Inflammatory macrophage treated with lipopolysaccharide for 4 hours (primary cell): Measurements from ENCODE around the gene DLL1.

Source experiments
- DNase-seq: peaks from one replicate; pipeline ENCODE4 v3.0.0-alpha.2; 2020

The DLL1 gene

DNA sequence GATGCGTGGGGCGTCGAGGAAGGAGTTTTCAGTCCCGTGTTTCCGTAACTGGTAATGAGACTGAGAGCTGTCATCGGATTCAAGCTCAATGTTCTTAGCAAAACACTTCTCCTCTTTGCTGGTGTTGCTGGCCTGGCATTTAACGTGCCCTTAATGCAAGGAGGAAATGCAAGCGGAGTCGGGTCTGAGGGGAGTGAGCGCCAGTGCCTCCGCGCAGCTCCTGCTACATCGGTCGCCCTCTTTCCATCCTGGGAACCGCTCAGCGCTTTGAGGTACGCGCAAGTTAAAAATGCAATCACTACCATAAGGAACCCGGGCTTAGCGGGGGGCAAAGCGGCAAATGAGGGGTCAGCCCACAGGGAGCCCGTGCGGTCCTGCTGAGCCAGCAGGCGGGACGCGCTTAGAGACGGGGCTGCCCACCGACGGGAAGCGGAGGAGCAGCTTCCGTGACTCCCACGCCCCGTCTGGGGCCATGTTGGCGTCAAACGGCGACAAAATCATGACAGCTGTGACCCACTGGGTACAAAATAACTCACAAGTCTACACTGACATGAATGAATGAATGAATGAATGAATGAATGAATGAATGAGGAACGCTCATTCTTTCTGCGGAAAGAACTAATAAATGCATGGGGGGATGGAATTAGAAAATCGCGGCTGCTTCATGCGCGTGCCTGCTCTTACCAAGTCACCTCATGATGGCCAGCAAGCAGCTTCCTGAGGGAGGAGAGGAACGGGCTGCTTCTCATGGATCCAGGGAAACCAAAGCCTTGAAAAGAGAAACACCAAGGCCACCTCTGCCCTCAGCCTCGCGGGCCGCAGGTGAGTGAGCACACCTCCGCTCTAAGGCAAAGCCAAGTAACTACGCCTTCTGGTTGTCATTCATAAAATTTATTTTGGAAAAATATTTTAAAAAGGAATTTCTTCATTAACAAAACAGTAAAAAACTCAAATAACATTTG lies 9.3 kb downstream of the DLL1 start:
- no peak for DNase-seq

DNA sequence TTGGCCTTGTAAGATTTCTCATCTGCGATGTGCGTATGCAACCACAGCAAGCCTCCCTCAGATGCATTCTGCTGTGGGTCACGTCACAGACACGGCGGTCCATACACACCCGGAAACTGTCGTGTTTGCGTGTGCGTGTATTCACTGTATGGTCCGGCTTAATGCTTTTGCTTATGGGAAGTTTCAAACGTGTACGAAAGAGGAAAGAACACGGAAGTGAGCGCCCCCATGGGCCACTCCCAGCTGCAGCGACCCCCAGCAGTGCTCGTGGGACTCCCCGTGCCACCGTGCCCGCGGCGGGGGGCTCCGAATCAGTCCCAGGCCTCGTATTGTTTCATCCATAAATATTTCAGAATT lies 10.2 kb downstream of the DLL1 start:
- DNase-seq = no peak

DNA sequence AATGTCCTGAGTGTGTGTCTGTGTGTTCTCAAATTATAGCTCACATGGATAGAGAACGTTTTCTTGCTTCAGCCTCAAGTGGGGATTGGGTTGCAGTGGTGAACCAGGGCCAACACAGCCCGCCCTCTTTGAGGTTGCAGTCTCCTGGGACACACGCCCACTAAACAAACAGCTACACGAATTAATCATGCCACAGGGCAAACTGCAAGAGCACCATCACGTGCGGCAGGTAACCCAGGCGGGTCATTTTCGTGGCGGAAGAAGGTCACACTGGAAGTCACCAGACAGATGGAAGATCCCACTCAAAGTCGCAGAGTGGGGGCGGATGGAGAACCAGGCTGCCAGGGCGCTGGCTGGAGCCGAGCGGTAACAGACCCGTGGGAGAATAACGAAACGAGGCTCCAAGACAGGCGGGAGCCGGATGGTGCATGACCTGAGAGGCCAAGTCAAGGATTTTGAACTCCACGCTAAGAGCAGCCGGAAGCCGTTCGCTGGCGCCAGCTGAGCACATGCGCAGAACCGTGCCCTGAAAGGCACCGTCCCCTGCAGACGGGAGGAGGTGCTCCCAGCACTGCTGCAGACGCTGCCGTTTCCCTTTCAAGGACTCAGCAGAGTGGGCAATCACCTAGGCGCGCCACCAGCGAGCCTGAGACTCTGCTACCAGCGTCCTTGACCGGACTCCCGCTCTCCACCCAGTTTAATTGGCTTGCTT lies 10.7 kb downstream of the DLL1 start:
- DNase-seq = no peak

DNA sequence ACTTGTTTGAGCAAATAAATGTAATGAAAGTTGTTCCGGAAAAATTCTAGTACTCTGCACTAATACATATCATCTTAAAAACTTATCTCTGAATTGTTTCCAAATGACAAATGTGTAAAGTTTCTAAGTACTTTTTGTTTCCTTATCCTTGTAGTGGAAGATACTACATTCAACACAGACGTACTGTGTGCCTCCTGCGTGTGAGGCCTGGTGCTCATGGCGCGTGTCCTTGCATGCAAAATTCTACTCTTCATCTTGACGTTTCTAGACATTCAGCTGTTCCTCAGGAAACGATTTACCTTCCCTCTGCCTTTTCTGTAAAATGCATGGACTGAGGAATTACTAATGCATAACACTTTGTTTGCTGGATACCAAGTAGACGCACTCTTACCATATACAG lies 11.5 kb downstream of the DLL1 start:
- DNase-seq = no peak

DNA sequence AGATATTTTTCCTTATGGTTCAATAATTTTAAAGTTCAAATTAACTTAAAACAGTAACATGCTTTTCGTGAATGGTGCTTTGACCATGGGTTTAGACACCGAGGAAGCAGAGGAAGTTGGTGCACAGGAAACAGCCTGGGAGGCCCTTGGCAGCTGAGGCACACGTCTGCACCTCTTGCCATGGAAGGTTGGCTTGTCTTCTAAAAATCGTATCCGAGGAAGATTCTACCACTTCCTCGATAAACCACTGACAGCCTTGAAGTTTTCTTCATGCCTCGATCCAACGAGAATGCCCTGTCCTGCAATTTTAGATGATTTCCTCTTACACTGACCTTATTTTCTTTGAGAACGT lies 12.2 kb downstream of the DLL1 start:
- no peak for DNase-seq

DNA sequence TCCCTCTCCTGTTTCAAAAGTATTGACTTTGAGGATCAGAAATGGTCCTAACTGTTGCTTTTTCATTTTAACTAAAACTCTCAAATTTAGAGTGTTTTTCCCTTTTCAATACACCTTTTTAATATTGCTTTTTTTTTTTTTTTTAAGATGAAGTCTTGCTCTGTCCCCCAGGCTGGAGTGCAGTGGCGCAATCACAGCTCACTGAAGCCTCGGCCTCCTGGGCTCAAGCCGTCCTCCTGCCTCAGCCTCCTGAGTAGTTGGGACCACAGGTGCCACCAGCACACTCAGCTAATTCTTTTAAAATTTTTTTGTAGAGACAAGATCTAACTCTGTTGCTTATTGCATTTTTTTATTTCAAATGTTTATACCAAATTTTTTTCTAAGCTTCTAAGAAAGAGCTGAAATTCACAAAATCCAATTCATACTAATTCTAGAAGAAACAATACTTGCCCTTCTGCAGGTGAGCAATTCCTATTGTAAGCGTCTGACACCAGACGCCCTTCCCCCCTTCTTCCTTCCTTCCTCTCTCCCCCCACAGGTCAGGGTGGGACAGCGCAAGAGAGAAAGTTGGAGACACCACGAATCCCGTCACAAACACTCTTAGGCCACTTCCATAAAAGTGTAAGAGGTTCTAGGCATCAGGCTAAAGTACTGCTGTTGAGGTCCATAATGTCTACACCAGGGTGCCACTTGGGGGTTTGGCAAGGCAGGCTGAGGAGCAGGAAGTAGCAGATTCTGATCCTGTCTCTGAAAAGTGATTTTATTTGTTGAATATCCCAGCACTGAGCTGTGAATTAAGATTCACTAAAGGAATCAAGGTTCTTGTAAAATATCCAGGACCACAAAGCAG lies 12.8 kb downstream of the DLL1 start:
- DNase-seq = no peak

DNA sequence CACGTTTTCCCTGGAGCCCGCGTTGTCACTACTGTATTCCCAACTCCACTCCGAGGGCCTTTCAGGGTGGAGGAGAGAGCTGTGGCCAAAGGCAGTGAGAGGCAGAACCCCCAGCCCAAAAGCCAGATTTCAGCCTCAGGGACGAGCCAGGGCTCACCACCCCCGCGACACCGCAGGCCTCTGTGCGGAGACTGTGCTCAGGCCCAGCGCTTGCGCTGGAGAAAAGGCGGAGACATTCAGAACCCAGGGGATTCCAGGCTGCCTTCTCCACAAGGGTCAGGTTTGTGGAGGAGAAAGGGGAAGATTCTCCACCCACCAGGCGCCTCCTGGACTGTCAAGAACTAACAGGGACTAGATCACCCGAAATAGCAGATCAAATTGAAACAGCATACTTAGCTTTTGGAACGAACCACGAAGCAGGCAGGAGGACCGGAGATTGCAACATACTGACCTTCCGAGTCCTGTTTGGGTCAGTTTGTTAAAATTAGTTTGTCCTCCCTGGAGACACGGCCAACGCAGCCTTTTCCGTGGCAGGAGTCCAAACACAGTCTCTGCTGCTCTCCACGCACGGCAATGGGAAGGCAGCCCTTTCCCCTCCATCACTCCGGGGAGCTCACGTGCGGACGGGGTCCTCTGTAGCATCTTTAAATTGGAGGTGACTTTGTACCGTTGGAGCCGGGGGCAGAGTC lies 14.4 kb downstream of the DLL1 start:
- DNase-seq = no peak

DNA sequence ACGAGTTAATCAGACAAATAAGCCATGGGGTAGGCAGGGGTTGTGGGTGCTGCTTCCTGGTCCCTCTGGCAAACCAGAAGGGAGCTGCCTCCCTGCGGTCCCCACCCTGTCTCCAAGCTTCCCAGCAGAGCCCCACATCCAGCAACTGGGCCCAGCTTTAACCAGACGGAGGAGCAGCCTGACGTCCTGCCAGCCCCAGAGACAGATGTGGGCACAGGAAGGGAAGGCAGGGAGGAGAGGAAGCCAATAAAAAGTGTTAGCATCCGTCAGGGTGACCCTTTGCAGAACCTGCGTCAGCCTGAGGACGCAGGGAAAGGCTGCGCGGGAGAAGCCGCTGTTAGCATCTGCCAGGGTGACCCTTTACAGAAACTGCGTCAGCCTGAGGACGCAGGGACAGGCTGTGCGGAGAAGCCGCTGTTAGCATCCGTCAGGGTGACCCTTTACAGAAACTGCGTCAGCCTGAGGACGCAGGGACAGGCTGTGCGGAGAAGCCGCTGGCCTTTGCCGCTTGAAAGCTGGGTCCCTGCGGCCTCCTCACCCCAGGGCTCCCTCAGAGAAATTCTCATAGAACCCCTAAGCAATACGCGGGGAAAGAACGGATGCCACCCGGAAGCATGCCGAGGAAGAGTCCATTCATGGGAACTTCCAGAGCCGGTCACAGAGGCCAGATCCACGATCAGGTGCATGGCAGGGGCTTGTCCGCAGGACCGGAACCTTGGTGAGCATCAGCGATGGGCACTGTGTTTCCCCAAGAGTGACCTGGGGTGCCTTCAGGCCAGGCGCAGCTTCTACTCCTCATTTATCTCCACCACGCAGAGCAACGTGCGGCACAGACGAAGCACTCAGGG lies 15.9 kb downstream of the DLL1 start:
- DNase-seq = no peak

DNA sequence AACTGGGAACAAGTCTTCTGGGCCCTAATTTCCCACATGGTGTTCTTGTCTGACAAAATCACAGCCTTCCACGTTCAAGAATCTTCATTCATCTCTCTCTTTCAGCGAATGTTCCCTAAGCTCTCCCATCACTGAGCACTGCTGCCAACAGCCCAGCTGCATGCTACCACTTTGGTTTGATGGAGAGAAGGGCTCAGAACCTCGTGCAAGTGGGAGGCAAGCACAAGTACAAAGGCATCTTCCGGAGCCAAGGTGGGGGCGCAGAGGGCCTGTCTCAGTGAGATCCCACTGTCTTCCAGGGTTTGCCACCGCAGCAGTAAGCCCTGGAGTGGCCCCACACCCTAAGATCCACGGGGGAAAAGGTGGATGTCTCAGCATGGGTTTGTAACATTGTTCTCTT lies 17.2 kb downstream of the DLL1 start:
- DNase-seq = no peak

DNA sequence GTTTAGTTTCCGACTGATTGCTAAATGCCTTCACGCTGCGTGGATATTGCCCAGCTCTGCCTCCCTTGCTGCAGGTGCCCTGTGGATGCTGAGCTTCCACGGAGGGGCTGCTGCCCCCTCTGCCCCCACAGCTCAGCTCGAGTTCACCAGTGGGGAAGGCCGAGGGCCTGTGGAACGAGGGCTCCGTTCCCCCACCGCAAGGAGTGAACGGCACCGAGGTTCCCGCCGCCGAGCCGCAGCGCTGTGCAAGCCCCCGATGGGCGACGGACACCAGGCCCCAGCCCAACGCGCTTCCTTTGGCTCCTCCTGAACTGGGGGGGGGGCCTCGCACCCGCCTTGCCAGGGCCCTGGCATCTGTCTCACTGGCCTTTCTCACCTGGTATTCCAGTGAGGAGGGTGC lies 17.7 kb downstream of the DLL1 start:
- DNase-seq = no peak

DNA sequence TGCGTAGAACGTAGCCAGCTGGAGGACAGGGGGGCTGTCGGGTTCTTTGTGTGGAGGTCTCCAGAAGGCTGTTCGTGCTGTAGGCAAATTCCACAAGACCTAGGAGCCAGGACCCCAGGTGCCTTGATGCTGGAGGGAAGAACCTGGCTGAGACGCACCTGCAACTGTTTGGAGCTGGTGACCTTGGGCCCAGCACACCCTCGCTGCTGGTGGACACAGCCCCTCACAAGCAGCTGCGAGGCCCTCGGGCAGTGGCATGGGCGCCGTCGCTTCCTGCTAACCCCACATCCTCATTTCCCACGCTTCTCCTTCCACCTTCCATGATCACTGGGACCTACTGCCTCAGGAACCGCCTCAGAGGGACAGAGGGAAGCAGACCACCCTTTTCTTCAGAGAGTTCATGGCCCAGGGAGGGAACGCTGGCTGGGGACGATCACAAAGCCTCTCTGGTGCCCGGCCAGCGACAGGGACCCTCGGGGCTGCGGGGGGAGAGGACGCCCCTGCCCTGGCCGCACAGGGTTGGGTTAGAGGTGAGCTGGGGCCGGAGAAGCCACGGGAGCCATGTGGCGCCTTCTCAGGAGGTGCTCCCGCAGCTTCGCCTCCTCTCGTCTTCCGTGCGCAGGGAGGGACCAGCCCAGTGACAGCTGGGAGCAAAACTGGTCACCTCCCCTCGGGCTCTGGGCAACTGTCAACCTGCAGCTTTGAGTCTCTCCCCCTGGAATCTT lies 18.4 kb downstream of the DLL1 start:
- no peak for DNase-seq

DNA sequence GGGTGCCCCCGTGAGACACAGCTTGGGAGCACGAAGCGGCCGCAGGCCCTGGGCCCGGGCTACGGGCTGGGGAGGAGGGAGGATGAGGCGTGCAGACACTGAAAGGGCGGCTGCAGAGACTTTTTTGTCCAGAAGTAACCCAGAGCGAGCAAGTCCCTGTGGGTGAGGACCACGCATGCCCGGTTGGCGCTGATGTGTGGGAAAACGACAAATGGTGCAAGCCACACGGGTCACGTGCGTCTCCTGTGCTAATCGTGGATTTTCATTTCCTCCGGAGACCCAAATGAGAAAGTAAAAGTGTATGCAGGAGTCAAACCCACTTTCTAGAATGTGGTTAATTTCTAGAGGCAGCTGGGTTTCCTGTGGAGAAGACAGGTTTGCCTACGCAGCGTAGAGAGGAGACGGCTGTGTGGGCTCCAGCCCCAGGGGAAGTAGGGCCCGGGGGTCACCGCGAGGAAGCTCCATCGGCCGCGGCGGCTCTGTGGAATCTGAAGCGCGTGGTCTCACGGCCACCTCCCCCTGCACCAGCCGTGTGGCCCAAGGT lies 19.0 kb downstream of the DLL1 start:
- DNase-seq = peak; percentile 97

DNA sequence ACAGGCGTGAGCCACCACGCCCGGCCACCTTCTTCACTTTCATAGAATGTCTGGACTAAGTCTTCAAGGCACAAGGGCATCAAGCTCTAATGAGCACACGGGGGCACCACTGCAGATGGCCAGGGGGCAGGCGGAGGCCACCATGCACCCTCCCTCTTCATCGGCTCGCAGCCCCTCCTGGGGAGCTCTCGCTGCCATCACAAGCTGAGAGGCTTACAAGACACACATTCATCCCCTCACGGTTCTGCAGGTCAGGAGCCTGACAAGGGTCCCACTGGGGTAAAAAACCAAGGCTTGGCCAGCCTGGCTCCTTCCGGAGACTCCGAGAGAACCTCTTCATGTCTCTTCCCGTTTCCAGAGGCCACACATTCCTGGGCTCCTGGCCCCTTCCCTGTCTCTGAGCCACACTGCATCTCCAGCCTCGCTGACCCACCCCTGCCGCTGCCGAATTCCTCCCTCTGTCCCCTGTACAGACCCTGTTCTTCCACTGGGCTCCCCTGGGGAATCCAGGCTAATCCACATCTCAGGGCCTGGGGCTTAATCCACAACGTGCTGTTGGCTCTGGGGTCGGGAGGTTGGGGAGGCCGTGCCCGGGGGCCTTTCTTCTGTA lies 19.8 kb downstream of the DLL1 start:
- no peak for DNase-seq

DNA sequence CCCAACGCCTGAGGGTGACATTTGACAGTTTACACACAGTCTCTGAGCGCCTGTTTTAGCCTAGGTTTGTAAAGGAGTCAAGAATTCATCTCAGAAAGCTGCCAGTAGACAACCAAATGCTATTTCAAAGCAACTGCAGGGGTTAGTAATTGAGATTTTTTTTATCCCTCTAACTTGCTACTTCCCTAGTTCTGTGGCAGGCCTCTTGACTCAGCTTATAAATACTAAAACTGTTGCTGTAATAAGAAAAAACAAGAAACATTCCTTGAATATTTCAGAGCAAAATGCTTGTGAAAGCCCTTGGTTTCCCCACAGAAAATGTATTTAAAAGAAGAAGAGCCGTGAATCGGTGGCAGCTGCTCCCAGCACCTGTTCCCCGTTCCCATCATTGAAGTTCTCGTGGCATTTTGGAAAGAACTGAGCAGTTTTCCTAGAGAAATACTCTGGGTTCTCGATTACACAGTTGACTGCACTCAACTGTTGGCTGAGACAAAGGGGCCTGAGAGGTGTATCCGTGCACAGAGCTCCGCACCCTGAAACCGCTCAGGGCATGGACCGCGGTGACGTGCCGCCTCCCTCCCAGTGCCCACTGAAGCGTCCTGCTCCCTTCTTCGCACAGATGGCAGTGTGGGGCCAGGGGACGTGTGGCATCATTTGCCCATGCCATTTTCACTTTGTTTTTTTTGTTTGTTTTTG lies 20.9 kb downstream of the DLL1 start:
- DNase-seq = no peak

DNA sequence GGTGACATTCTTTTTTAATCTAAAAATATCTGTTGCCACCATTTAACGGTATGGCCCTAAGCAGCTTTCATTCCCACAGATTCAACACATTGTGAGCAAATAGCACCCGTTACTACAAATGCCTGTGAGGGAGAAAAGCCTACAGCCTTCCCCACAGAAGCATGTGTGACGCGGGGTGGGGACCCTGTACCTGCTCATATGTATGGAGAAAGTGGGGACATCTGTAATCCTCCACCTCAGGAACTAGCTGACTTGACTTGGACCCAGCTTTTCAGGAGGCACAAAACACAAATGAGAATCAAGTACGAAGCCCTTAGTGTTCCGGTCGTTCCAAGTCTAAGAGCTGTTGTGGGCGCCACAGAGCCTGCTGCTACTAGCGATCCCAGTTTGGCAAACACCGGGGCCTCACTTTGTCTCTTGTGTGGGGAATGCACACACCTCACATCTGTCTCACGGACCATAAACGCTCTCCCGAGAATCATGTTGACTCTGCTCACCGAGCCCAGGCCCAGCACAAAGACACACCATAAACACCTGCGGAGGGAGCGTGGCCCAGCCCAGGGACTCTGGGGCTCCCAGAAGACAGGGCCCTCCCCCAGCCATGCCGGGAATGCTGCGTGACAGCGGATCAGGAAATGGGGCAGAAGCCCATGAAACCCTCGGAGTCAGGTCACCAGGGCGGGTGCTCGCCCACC lies 21.6 kb downstream of the DLL1 start:
- no peak for DNase-seq

DNA sequence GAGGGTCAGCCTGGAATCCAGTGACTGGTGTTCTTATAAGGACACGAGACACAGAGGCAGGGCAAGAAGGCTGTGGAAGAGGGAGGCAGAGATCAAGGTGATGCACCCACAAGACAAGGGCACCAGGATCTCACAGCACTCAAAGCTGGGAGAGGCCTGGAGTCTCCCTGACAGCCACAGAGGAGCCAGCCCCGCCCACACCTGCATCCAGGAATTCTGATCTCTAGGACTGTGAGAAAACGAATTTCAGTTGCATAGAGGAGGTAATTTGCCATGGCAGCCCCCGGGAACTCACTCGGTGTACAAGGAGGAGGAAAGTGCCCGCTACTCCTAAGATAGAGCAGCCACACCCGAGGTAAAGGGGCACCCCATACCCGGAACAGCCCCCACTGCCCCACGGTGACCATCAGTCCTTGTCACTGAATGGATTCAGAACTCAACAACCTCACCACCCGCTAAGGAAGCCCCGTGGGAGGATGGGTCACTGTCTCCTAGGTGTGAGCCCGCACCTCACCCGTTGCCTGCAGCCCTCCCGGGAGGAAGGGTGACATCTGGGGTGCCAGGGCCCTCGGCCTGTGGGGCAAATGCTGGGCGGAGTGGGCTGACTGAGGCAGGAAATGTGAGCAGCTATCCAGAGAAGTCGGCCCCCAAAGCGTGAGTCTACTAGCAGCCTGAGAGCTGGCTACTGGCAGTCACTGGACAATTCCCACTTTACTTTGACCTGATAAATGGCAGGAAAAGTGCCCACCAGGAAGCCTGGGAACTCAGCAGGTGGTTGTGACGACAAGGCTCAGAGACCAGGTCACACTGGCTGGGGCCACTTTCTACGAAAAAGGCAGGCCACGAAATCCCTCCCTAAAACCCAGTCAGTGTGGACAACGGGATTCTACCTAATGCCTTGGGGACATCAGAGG lies 22.4 kb downstream of the DLL1 start:
- no peak for DNase-seq

DNA sequence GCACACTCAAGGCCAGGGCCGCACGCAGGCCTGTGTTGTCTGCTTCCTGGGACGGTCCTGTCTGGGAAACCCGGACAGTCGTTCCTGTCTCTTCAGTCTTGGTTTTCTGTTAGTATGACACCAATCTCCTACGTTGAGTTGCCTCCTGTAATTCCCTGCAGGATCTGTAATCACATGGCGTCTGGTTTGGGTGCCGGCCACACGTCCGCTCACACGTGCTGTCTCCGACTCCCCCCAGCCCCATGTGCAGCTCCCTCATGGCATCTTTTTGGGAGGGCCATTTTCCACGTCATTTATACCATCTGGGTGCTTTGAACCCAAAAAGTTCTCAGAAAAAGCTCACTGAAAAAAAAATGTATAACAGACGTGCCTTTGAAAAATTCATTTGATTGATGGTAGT lies 23.2 kb downstream of the DLL1 start:
- DNase-seq = no peak
